HCT116 (cell line): ENCODE results near the gene DCHS1.

Experiments used
- CEBPB ChIP-seq: IDR thresholded peaks from 2 replicates; pipeline ENCODE4 v1.6.1; 2012; ENCODE audit warnings: low read depth
- RAD21 ChIP-seq: IDR thresholded peaks from 2 replicates; pipeline ENCODE4 v1.6.1; 2012; ENCODE audit warnings: low read depth, mild to moderate bottlenecking
- SIN3A ChIP-seq: IDR thresholded peaks from 2 replicates; pipeline ENCODE4 v1.6.1; 2012; ENCODE audit warnings: low read depth
- TF ChIP-seq, protein P1 (sequence below), 3 experiments: fragments of 200-600 bp in 1 of 3; sonication (generic) in 1 of 3; IDR thresholded peaks in 2 of 3; conservative IDR thresholded peaks in 1 of 3; 2 replicates each; pipeline ENCODE4 v1.5.1; 2012 to 2017; ENCODE audit warnings: low read depth in 2 of 3, low read length in 2 of 3, antibody characterized with exemption in 1 of 3, borderline replicate concordance in 1 of 3, control low read depth in 1 of 3, mild to moderate bottlenecking in 1 of 3, mixed read lengths in 1 of 3, mixed run types in 1 of 3, moderate library complexity in 1 of 3; ENCODE audit not compliant: insufficient read depth in 1 of 3

DNA sequence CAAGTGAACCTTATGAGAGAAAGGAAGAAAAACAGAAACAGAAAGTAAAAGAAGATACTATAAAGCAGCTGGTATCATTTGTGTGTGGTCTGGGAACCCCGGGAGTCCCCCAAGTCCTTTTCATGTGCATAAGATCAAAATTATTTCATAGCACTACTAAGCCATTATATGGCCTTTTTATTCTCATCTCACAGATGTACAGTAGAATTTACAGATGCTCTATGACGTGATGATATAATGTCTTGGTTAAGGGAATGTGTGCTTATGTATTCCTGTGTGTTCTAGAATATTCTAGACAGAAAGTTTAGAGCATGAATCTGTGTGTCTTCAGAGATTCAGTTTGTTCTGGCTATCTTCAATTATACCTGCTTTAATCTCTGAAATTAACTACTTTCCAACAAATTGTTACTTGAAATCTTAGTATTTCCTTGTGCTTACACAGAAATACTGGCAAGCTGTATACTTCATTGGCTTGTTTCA, 27.8 kb downstream of the DCHS1 start:
- TF ChIP-seq, protein P1, sequence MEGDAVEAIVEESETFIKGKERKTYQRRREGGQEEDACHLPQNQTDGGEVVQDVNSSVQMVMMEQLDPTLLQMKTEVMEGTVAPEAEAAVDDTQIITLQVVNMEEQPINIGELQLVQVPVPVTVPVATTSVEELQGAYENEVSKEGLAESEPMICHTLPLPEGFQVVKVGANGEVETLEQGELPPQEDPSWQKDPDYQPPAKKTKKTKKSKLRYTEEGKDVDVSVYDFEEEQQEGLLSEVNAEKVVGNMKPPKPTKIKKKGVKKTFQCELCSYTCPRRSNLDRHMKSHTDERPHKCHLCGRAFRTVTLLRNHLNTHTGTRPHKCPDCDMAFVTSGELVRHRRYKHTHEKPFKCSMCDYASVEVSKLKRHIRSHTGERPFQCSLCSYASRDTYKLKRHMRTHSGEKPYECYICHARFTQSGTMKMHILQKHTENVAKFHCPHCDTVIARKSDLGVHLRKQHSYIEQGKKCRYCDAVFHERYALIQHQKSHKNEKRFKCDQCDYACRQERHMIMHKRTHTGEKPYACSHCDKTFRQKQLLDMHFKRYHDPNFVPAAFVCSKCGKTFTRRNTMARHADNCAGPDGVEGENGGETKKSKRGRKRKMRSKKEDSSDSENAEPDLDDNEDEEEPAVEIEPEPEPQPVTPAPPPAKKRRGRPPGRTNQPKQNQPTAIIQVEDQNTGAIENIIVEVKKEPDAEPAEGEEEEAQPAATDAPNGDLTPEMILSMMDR (IDR thresholded peaks at IDR 0.05 in 2 of 3, conservative IDR thresholded peaks at IDR 0.05 in 1 of 3; ENCODE audit: borderline replicate concordance in 1 of 3, insufficient read depth in 1 of 3, low read depth in 2 of 3, low read length in 2 of 3), result no peak
- TF ChIP-seq CEBPB, result no peak
- no peak for TF ChIP-seq RAD21
- no peak for TF ChIP-seq SIN3A
